Measurements from ENCODE around the gene PRR33.

PRR33 gene

GRCh38 chr11:1916986-1917522, 25.4 kb upstream of the PRR33 start:
- in situ Hi-C loops (cut with MboI; ENCODE audit: low sequenced_read_pairs), result no loop called here

- in situ Hi-C loops (cut with MboI; ENCODE audit: low sequenced_read_pairs), result no loop called here
Observed at GRCh38 chr11:1916132-1916985, 24.7 kb upstream of the PRR33 start.

GRCh38 chr11:1915795-1916131, 24.1 kb upstream of the PRR33 start:
- in situ Hi-C loops (cut with MboI; ENCODE audit: low sequenced_read_pairs), result no loop called here

GRCh38 chr11:1913271-1914060, 21.8 kb upstream of the PRR33 start:
- in situ Hi-C loops (cut with MboI; ENCODE audit: low sequenced_read_pairs), result no loop called here

GRCh38 chr11:1912289-1912878, 20.7 kb upstream of the PRR33 start:
- in situ Hi-C loops (cut with MboI; ENCODE audit: low sequenced_read_pairs), result no loop called here

- in situ Hi-C loops (cut with MboI; ENCODE audit: low sequenced_read_pairs), result no loop called here
Observed at GRCh38 chr11:1909524-1909923, 17.8 kb upstream of the PRR33 start.

- in situ Hi-C loops (cut with MboI; ENCODE audit: low sequenced_read_pairs), result no loop called here
Observed at GRCh38 chr11:1908618-1909017, 16.9 kb upstream of the PRR33 start.

- in situ Hi-C loops (cut with MboI; ENCODE audit: low sequenced_read_pairs), result no loop called here
Observed at GRCh38 chr11:1906611-1907423, 15.1 kb upstream of the PRR33 start.

GRCh38 chr11:1906181-1906580, 14.5 kb upstream of the PRR33 start:
- in situ Hi-C loops (cut with MboI; ENCODE audit: low sequenced_read_pairs), result no loop called here

- in situ Hi-C loops (cut with MboI; ENCODE audit: low sequenced_read_pairs), result no loop called here
Observed at GRCh38 chr11:1899686-1900085, 8.0 kb upstream of the PRR33 start.

- in situ Hi-C loops (cut with MboI; ENCODE audit: low sequenced_read_pairs), result no loop called here
Observed at GRCh38 chr11:1899090-1899489, 7.4 kb upstream of the PRR33 start.

GRCh38 chr11:1896923-1897322, 5.2 kb upstream of the PRR33 start:
- in situ Hi-C loops (cut with MboI; ENCODE audit: low sequenced_read_pairs), result no loop called here

- in situ Hi-C loops (cut with MboI; ENCODE audit: low sequenced_read_pairs), result no loop called here
Observed at GRCh38 chr11:1896468-1896867, 4.8 kb upstream of the PRR33 start.

GRCh38 chr11:1894759-1895158, 3.1 kb upstream of the PRR33 start:
- in situ Hi-C loops (cut with MboI; ENCODE audit: low sequenced_read_pairs), result no loop called here

GRCh38 chr11:1893581-1894359, 2.1 kb upstream of the PRR33 start:
- in situ Hi-C loops (cut with MboI; ENCODE audit: low sequenced_read_pairs), result no loop called here

- in situ Hi-C loops (cut with MboI; ENCODE audit: low sequenced_read_pairs), result no loop called here
Observed at GRCh38 chr11:1892558-1892957, 863 bp upstream of the PRR33 start.

- in situ Hi-C loops (cut with MboI; ENCODE audit: low sequenced_read_pairs), result no loop called here
Observed at GRCh38 chr11:1892116-1892515, 421 bp upstream of the PRR33 start.

- in situ Hi-C loops (cut with MboI; ENCODE audit: low sequenced_read_pairs), result no loop called here
Observed at GRCh38 chr11:1890856-1891830, 552 bp downstream of the PRR33 start.

Measured in HL-60/S4 treated with phorbol 12-myristate 13-acetate at 8.2 ng/mL for 4 days and 3 days (cell line).